Thymus (tissue), 11 donors: ENCODE data around the gene PRSS56. TPM values are rescaled to one million over a fixed set of nuclear protein-coding genes. Genes with fewer than 3 reads are reported as not detected.

ENCODE experiments used
- DNase-seq, 9 donors: peaks; one replicate each; pipeline ENCODE4 v3.0.0-alpha.2; 2013; ENCODE audit warnings: low spot score in 9 of 9, low read depth in 6 of 9, missing footprints in 1 of 9
- H3K27ac ChIP-seq, 2 donors: one replicate each; pipeline ENCODE4 v1.5.1; 2013; ENCODE audit warnings: control low read depth in 1 of 2, low read depth in 1 of 2, low read length in 1 of 2, mild to moderate bottlenecking in 1 of 2, moderate library complexity in 1 of 2
- H3K27me3 ChIP-seq, 2 donors: one replicate each; pipeline ENCODE4 v1.5.1; 2013; ENCODE audit warnings: low read length in 1 of 2; ENCODE audit not compliant: control insufficient read depth in 2 of 2, insufficient read depth in 1 of 2
- H3K36me3 ChIP-seq, 2 donors: one replicate each; pipeline ENCODE4 v1.5.1; 2013; ENCODE audit warnings: low read length in 1 of 2, mild to moderate bottlenecking in 1 of 2, moderate library complexity in 1 of 2; ENCODE audit not compliant: control insufficient read depth in 2 of 2, insufficient read depth in 2 of 2
- H3K4me1 ChIP-seq, 2 donors: one replicate each; pipeline ENCODE4 v1.5.1; 2013; ENCODE audit warnings: low read length in 2 of 2; ENCODE audit not compliant: control insufficient read depth in 2 of 2, insufficient read depth in 2 of 2
- H3K4me3 ChIP-seq, 2 donors: one replicate each; pipeline ENCODE4 v1.5.1; 2013; ENCODE audit warnings: low read length in 2 of 2, control low read depth in 1 of 2, mild to moderate bottlenecking in 1 of 2
- H3K9me3 ChIP-seq, 2 donors: one replicate each; pipeline ENCODE4 v1.5.1; 2013; ENCODE audit warnings: low read length in 1 of 2, mild to moderate bottlenecking in 1 of 2; ENCODE audit not compliant: control insufficient read depth in 2 of 2, insufficient read depth in 1 of 2
- WGBS: extraction: QIAGEN DNeasy Blood & Tissue Kit; methylation state at CpG from one replicate; pipeline ENCODE4 v1.1.7; 2013; 5-methylcytosine and 5-hydroxymethylcytosine counted together
- polyA plus RNA-seq: library from polyadenylated mRNA; stranded (reverse); fragments of 200-250 nt; gene quantifications from one replicate; pipeline ENCODE4 v1.2.3, GENCODE V29; 2013
- total RNA-seq: library from RNA; stranded (reverse); fragments of 120-200 nt; gene quantifications from one replicate; pipeline ENCODE4 v1.2.4, GENCODE V29; 2013
- donor health status: healthy.

Gene PRSS56
- total and polyA plus RNA-seq, 2 donors, result 0.09 to 0.19 TPM

DNA sequence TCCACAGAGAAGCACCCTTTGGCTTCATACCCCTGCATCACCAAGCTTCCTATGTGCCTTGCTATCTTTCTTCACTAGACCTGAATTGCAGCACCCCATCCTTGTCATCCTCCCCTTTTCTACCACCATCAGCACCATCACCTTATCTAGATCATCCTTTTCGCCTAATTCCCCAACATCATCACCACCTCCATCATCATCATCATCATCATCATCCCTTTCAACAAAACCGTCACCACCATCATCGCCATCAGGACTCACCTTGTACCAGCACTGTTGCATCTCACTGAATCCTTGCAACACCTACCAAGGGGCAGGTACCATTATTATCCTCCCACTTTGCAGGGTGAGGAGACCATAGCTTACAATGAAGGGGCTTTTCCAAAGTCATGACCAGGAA is 21.7 kb upstream of the PRSS56 start:
- H3K27me3 ChIP-seq, result peaks cover 23 to 82% of the 10 kb centered on the region in 2 donors
- WGBS, result 98% methylated on average over 3 of the region's 3 CpGs
- no peaks in the 10 kb centered on the region for H3K36me3 ChIP-seq
- H3K9me3 ChIP-seq, result no peaks in the 10 kb centered on the region
- no peak overlapping the region for H3K27ac ChIP-seq
- peaks cover 0 to 4% of the 10 kb centered on the region in 2 donors for H3K4me1 ChIP-seq
- no peak for DNase-seq
- no peak overlapping the region for H3K4me3 ChIP-seq

GRCh38 chr2:232501331-232501771 is 18.8 kb upstream of the PRSS56 start:
- peaks cover 44 to 92% of the 10 kb centered on the region in 2 donors for H3K27me3 ChIP-seq
- H3K9me3 ChIP-seq, result no peaks in the 10 kb centered on the region
- 92% methylated on average over 9 of the region's 9 CpGs for WGBS
- H3K4me1 ChIP-seq, result peaks cover 0 to 4% of the 10 kb centered on the region in 2 donors
- no peak overlapping the region for H3K4me3 ChIP-seq
- H3K36me3 ChIP-seq, result no peaks in the 10 kb centered on the region
- no peak for DNase-seq
- no peak overlapping the region for H3K27ac ChIP-seq

GRCh38 chr2:232501794-232502390 is 18.3 kb upstream of the PRSS56 start:
- H3K4me1 ChIP-seq, result peaks cover 0 to 4% of the 10 kb centered on the region in 2 donors
- no peak overlapping the region for H3K4me3 ChIP-seq
- no peaks in the 10 kb centered on the region for H3K36me3 ChIP-seq
- no peak for DNase-seq
- WGBS, result 59% methylated on average over 10 of the region's 10 CpGs
- H3K27me3 ChIP-seq, result peaks cover 48 to 94% of the 10 kb centered on the region in 2 donors
- no peak overlapping the region for H3K27ac ChIP-seq
- no peaks in the 10 kb centered on the region for H3K9me3 ChIP-seq

- 11% methylated on average over 20 of the region's 21 CpGs for WGBS
- H3K27me3 ChIP-seq, result peaks cover 48 to 94% of the 10 kb centered on the region in 2 donors
- no peak for DNase-seq
- H3K4me1 ChIP-seq, result peaks cover 0 to 4% of the 10 kb centered on the region in 2 donors
- no peaks in the 10 kb centered on the region for H3K9me3 ChIP-seq
- H3K36me3 ChIP-seq, result no peaks in the 10 kb centered on the region
- no peak overlapping the region for H3K27ac ChIP-seq
- peak overlapping the region in 1 of 2 donors; percentile 15 for H3K4me3 ChIP-seq
Observed at GRCh38 chr2:232502511-232502910, 17.7 kb upstream of the PRSS56 start.

- H3K27me3 ChIP-seq, result peaks cover 48 to 94% of the 10 kb centered on the region in 2 donors
- H3K4me3 ChIP-seq, result peak overlapping the region in 1 of 2 donors; percentile 35
- no peak overlapping the region for H3K27ac ChIP-seq
- peaks cover 0 to 4% of the 10 kb centered on the region in 2 donors for H3K4me1 ChIP-seq
- H3K36me3 ChIP-seq, result no peaks in the 10 kb centered on the region
- WGBS, result 2% methylated on average over 75 of the region's 75 CpGs
- no peaks in the 10 kb centered on the region for H3K9me3 ChIP-seq
- DNase-seq, result no peak
Observed at GRCh38 chr2:232502911-232503808, 17.0 kb upstream of the PRSS56 start.

- H3K4me3 ChIP-seq, result no peak overlapping the region
- H3K27me3 ChIP-seq, result peaks cover 48 to 98% of the 10 kb centered on the region in 2 donors
- no peaks in the 10 kb centered on the region for H3K36me3 ChIP-seq
- WGBS, result 18% methylated on average over 16 of the region's 16 CpGs
- no peaks in the 10 kb centered on the region for H3K9me3 ChIP-seq
- no peak overlapping the region for H3K27ac ChIP-seq
- no peak for DNase-seq
- peaks cover 0 to 4% of the 10 kb centered on the region in 2 donors for H3K4me1 ChIP-seq
Observed at GRCh38 chr2:232503809-232504323, 16.3 kb upstream of the PRSS56 start.

DNA sequence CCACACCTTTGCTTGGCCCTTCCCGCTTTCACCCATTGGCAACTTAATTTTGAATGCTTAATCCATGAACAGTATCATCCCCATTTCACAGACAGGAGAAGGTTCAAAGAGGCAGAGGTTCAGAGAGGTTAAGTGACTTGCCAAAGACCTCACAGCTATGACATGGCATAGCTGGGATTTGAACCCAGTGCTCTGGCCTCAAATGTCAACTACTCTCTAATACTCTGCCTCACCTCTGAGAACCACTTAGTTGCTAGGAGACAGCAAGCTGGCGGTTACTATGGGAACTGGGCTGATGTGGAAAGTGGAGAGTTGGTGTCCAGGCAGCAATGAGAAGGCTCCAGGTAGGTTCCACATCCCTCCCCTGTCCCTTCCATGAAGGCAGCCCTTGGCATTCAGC is 15.8 kb upstream of the PRSS56 start:
- Histone ChIP-seq H3K4me1 (peaks cover 0 to 4% of the 10 kb centered on the region in 2 donors), H3K27me3 (peaks cover 48 to 93% of the 10 kb centered on the region in 2 donors), H3K36me3 (no peaks in the 10 kb centered on the region), H3K4me3 (no peak overlapping the region), H3K9me3 (no peaks in the 10 kb centered on the region), H3K27ac (no peak overlapping the region)
- WGBS, result 66% methylated on average over 2 of the region's 2 CpGs
- DNase-seq, result no peak

DNA sequence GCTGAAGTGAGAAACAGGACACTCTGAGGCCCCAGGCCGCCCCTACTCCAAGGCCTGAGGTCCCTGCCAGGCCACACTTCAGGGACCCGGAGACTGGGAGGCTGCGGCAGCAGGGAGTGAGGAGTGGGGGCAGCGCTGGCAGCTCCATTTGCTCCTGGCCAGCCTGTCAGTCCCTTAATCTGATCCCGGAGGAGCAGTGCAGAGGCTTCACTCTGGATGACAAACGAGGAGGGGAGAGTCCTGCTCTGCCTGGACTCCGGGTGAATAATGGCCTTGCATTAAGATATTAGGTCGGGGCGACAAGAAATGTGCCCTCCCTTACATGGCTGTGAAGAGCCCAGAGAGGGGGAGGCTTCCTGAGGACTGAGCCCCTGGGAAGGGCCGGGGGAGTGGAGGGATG is 14.3 kb upstream of the PRSS56 start:
- Histone ChIP-seq H3K27ac (no peak overlapping the region), H3K27me3 (peaks cover 48 to 81% of the 10 kb centered on the region in 2 donors), H3K4me3 (no peak overlapping the region), H3K4me1 (peaks cover 0 to 4% of the 10 kb centered on the region in 2 donors), H3K36me3 (no peaks in the 10 kb centered on the region), H3K9me3 (no peaks in the 10 kb centered on the region)
- no peak for DNase-seq
- 55% methylated on average over 10 of the region's 10 CpGs for WGBS

DNA sequence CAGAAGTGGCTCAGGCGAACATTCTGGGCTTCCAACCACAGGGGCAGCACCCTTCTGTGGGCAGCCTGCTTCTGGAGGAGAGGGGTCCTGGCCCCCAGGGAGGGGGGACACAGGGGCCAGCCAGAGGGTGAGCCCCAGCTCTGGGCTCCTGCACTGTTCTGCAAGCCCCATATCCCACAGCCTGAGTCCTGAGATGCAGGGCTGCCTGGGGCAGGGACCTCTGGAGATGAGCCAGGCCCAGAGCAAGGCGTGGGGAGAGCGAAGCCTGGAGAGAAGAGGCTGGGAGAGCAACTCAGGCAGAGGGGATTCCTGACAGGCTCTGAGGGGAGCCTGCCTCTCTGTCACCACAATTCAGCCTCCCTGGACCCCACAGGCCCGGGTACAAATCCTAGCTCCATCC is 13.5 kb upstream of the PRSS56 start:
- peaks cover 0 to 4% of the 10 kb centered on the region in 2 donors for H3K4me1 ChIP-seq
- no peak overlapping the region for H3K4me3 ChIP-seq
- no peaks in the 10 kb centered on the region for H3K9me3 ChIP-seq
- H3K36me3 ChIP-seq, result no peaks in the 10 kb centered on the region
- 87% methylated on average over 4 of the region's 4 CpGs for WGBS
- DNase-seq, result no peak
- peaks cover 41 to 80% of the 10 kb centered on the region in 2 donors for H3K27me3 ChIP-seq
- no peak overlapping the region for H3K27ac ChIP-seq
